Panc1 (cell line): ENCODE measurements around the gene UBN2.

Experiments used
- CTCF ChIP-seq: fragments of 450-650 bp; IDR thresholded peaks from 2 replicates; pipeline ENCODE4 v1.5.1; 2017; ENCODE audit warnings: mild to moderate bottlenecking
- POLR2AphosphoS5 ChIP-seq: IDR thresholded peaks from 2 replicates; pipeline ENCODE4 v1.6.1; 2012; ENCODE audit warnings: mild to moderate bottlenecking, low read depth, low read length, moderate library complexity
- REST ChIP-seq, 2 experiments: IDR thresholded peaks; 2 replicates each; pipeline ENCODE4 v1.6.1; 2011 to 2012; ENCODE audit warnings: low read depth in 2 of 2, control low read depth in 1 of 2, low read length in 1 of 2, mild to moderate bottlenecking in 1 of 2, moderate library complexity in 1 of 2; ENCODE audit not compliant: insufficient read depth in 1 of 2
- SIN3A ChIP-seq: IDR thresholded peaks from 2 replicates; pipeline ENCODE4 v1.6.1; 2012; ENCODE audit warnings: low read depth, mild to moderate bottlenecking, low read length, moderate library complexity, borderline replicate concordance; ENCODE audit not compliant: insufficient read depth
- TCF7L2 ChIP-seq: IDR thresholded peaks from 2 replicates; pipeline ENCODE4 v1.6.1; 2011; ENCODE audit warnings: mild to moderate bottlenecking, low read depth, low read length, inconsistent platforms

GRCh38 chr7:139271718-139272628 is 40.9 kb downstream of the UBN2 start:
- TF ChIP-seq TCF7L2: no peak
- no peak for TF ChIP-seq POLR2AphosphoS5
- TF ChIP-seq CTCF: no peak
- TF ChIP-seq SIN3A: no peak
- no peak for TF ChIP-seq REST (IDR thresholded peaks at IDR 0.05; ENCODE audit: insufficient read depth in 1 of 2, low read depth in 2 of 2, low read length in 1 of 2)
